H1 (cell line): Measurements from ENCODE around the gene GRIA1. TPM values are rescaled to one million over a fixed set of nuclear protein-coding genes. Genes with fewer than 3 reads are reported as not detected.

Experiments
- CBX5 ChIP-seq: fragments of 300-800, 300-1000 bp; sonication (generic); IDR thresholded peaks from 2 replicates; pipeline ENCODE4 v1.7.1; 2016; ENCODE audit warnings: antibody characterized with exemption, low read length, low read depth
- CHD2 ChIP-seq: IDR thresholded peaks from 2 replicates; pipeline ENCODE4 v1.6.1; 2012; ENCODE audit warnings: low read length, improper control_type of control experiment
- CREB1 ChIP-seq: IDR thresholded peaks from 2 replicates; pipeline ENCODE4 v1.6.1; 2012; ENCODE audit warnings: inconsistent platforms
- HDAC2 ChIP-seq, 2 experiments: fragments of 300-600 bp in 1 of 2; sonication (generic) in 1 of 2; IDR thresholded peaks; 2 replicates each; pipeline ENCODE4 v1.6.1; 2011 to 2012; ENCODE audit warnings: low read depth in 2 of 2, low read length in 2 of 2, mild to moderate bottlenecking in 2 of 2, moderate library complexity in 2 of 2, borderline replicate concordance in 1 of 2, inconsistent platforms in 1 of 2
- JUND ChIP-seq: IDR thresholded peaks from 2 replicates; pipeline ENCODE4 v1.6.1; 2011; ENCODE audit warnings: mild to moderate bottlenecking, improper control_type of control experiment, low read length
- KDM4A ChIP-seq: IDR thresholded peaks from one replicate; pipeline ENCODE4 v1.7.1; 2012; ENCODE audit warnings: low read depth, mild to moderate bottlenecking, moderate library complexity, low read length, inconsistent platforms; ENCODE audit not compliant: severe bottlenecking
- SIRT6 ChIP-seq: IDR thresholded peaks from one replicate; pipeline ENCODE4 v1.7.1; 2012; ENCODE audit warnings: low read length, inconsistent platforms
- SP4 ChIP-seq: IDR thresholded peaks from 2 replicates; pipeline ENCODE4 v1.6.1; 2012; ENCODE audit warnings: low read length, inconsistent platforms
- polyA plus RNA-seq, 7 experiments: library from polyadenylated mRNA; depleted of rRNA in 3 of 7; stranded (reverse) in 5 of 7; unstranded in 2 of 7; fragments of >200 nt in 5 of 7; fragments of 200-250 nt in 2 of 7; gene quantifications; 1 replicate in 5 of 7; 2 replicates in 1 of 7; 4 replicates in 1 of 7; pipeline versions ENCODE4 v1.2.1 to v1.2.3, GENCODE V29; 2011 to 2013; ENCODE audit warnings: missing spikeins in 2 of 7, mixed read lengths in 2 of 7
- total RNA-seq: library from RNA; stranded (reverse); fragmentation: NEBNext Ultra II Directional; extraction: Animal tissue kit (Norgen Biotek cat#: 25700); gene quantifications from 2 replicates; pipeline ENCODE4 v1.2.1, GENCODE V29; 2021
- TF ChIP-seq, protein P1 (sequence below): fragments of 300-600 bp; sonication (generic); IDR thresholded peaks from 2 replicates; pipeline ENCODE4 v1.7.1; 2012; ENCODE audit warnings: low read length, moderate library complexity, mild to moderate bottlenecking, inconsistent platforms; ENCODE audit not compliant: insufficient replicate concordance
- TF ChIP-seq, protein P2 (sequence below), 3 experiments: IDR thresholded peaks; 1 replicate in 2 of 3; 2 replicates in 1 of 3; pipeline versions ENCODE4 v1.5.1 to v1.6.1; 2011; ENCODE audit warnings: low read length in 3 of 3, mild to moderate bottlenecking in 3 of 3, inconsistent platforms in 2 of 3, low read depth in 1 of 3, moderate library complexity in 1 of 3; ENCODE audit not compliant: insufficient read depth in 1 of 3; ENCODE audit errors: control extremely low read depth in 1 of 3

GRIA1 gene
- total and polyA plus RNA-seq, 2 of the 8 experiments (the other 6 are each of a cell fraction or from before 2014, with no cell fraction given) = 0.97 to 2.5 TPM

DNA sequence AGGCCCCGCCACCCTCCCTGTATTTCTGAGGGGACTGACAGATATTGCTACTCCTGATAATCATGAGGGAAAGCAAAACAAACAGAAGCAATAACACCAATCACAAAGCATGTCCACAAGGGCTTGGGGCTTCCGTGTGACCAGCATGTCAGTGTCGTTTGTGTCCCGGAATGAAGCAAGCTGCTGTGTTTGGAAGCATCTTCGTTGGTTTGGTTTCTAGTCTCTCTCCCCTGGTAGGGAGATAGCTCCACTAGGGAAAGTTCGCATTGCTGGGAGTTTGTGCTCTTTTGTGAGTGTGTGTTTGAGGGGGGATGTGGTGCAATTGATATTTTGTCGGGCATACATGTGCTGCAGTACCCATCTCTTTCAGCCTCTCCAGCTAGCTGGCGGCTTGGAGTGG is 1.4 kb downstream of the GRIA1 start (continued):
- TF ChIP-seq, protein P1, sequence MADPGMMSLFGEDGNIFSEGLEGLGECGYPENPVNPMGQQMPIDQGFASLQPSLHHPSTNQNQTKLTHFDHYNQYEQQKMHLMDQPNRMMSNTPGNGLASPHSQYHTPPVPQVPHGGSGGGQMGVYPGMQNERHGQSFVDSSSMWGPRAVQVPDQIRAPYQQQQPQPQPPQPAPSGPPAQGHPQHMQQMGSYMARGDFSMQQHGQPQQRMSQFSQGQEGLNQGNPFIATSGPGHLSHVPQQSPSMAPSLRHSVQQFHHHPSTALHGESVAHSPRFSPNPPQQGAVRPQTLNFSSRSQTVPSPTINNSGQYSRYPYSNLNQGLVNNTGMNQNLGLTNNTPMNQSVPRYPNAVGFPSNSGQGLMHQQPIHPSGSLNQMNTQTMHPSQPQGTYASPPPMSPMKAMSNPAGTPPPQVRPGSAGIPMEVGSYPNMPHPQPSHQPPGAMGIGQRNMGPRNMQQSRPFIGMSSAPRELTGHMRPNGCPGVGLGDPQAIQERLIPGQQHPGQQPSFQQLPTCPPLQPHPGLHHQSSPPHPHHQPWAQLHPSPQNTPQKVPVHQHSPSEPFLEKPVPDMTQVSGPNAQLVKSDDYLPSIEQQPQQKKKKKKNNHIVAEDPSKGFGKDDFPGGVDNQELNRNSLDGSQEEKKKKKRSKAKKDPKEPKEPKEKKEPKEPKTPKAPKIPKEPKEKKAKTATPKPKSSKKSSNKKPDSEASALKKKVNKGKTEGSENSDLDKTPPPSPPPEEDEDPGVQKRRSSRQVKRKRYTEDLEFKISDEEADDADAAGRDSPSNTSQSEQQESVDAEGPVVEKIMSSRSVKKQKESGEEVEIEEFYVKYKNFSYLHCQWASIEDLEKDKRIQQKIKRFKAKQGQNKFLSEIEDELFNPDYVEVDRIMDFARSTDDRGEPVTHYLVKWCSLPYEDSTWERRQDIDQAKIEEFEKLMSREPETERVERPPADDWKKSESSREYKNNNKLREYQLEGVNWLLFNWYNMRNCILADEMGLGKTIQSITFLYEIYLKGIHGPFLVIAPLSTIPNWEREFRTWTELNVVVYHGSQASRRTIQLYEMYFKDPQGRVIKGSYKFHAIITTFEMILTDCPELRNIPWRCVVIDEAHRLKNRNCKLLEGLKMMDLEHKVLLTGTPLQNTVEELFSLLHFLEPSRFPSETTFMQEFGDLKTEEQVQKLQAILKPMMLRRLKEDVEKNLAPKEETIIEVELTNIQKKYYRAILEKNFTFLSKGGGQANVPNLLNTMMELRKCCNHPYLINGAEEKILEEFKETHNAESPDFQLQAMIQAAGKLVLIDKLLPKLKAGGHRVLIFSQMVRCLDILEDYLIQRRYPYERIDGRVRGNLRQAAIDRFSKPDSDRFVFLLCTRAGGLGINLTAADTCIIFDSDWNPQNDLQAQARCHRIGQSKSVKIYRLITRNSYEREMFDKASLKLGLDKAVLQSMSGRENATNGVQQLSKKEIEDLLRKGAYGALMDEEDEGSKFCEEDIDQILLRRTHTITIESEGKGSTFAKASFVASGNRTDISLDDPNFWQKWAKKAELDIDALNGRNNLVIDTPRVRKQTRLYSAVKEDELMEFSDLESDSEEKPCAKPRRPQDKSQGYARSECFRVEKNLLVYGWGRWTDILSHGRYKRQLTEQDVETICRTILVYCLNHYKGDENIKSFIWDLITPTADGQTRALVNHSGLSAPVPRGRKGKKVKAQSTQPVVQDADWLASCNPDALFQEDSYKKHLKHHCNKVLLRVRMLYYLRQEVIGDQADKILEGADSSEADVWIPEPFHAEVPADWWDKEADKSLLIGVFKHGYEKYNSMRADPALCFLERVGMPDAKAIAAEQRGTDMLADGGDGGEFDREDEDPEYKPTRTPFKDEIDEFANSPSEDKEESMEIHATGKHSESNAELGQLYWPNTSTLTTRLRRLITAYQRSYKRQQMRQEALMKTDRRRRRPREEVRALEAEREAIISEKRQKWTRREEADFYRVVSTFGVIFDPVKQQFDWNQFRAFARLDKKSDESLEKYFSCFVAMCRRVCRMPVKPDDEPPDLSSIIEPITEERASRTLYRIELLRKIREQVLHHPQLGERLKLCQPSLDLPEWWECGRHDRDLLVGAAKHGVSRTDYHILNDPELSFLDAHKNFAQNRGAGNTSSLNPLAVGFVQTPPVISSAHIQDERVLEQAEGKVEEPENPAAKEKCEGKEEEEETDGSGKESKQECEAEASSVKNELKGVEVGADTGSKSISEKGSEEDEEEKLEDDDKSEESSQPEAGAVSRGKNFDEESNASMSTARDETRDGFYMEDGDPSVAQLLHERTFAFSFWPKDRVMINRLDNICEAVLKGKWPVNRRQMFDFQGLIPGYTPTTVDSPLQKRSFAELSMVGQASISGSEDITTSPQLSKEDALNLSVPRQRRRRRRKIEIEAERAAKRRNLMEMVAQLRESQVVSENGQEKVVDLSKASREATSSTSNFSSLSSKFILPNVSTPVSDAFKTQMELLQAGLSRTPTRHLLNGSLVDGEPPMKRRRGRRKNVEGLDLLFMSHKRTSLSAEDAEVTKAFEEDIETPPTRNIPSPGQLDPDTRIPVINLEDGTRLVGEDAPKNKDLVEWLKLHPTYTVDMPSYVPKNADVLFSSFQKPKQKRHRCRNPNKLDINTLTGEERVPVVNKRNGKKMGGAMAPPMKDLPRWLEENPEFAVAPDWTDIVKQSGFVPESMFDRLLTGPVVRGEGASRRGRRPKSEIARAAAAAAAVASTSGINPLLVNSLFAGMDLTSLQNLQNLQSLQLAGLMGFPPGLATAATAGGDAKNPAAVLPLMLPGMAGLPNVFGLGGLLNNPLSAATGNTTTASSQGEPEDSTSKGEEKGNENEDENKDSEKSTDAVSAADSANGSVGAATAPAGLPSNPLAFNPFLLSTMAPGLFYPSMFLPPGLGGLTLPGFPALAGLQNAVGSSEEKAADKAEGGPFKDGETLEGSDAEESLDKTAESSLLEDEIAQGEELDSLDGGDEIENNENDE = no peak
- TF ChIP-seq, protein P2, sequence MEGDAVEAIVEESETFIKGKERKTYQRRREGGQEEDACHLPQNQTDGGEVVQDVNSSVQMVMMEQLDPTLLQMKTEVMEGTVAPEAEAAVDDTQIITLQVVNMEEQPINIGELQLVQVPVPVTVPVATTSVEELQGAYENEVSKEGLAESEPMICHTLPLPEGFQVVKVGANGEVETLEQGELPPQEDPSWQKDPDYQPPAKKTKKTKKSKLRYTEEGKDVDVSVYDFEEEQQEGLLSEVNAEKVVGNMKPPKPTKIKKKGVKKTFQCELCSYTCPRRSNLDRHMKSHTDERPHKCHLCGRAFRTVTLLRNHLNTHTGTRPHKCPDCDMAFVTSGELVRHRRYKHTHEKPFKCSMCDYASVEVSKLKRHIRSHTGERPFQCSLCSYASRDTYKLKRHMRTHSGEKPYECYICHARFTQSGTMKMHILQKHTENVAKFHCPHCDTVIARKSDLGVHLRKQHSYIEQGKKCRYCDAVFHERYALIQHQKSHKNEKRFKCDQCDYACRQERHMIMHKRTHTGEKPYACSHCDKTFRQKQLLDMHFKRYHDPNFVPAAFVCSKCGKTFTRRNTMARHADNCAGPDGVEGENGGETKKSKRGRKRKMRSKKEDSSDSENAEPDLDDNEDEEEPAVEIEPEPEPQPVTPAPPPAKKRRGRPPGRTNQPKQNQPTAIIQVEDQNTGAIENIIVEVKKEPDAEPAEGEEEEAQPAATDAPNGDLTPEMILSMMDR (IDR thresholded peaks at IDR 0.05; ENCODE audit: control extremely low read depth in 1 of 3, insufficient read depth in 1 of 3, low read depth in 1 of 3, low read length in 3 of 3) = no peak
- TF ChIP-seq KDM4A (no peak), CBX5 (no peak), SIRT6 (no peak), SP4 (no peak), CHD2 (no peak), JUND (no peak), CREB1 (no peak), HDAC2 (IDR thresholded peaks at IDR 0.05; ENCODE audit: borderline replicate concordance in 1 of 2, low read depth in 2 of 2, low read length in 2 of 2) (no peak)
